Activated CD8-positive, alpha-beta memory T cell treated with anti-CD3 and anti-CD28 coated beads, Interleukin-2, amount 50 U/mL, for 48 hours (primary cell): ENCODE measurements around the gene ALK.

Source experiments
- DNase-seq: peaks from one replicate; pipeline ENCODE4 v3.0.0-alpha.2; 2020

Gene ALK

DNA sequence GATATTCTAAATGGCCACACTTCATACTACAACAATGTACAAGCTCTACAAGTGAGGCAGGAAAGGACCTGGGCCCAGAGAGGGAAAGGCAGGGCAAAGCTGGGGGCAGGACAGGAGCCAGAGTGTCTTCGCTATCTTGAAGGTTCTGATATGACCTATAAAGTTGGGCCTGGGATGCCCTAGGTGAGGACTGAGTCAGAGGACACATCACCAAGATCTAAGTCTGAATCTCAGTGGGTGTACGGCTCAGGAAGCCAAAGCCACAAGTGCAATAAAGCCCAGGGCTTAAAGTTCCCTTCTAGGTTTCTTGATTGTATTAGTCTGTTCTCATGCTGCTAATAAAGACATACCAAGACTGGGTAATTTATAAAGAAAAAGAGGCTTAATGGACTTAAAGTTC lies 219.1 kb downstream of the ALK start:
- DNase-seq: no peak

DNA sequence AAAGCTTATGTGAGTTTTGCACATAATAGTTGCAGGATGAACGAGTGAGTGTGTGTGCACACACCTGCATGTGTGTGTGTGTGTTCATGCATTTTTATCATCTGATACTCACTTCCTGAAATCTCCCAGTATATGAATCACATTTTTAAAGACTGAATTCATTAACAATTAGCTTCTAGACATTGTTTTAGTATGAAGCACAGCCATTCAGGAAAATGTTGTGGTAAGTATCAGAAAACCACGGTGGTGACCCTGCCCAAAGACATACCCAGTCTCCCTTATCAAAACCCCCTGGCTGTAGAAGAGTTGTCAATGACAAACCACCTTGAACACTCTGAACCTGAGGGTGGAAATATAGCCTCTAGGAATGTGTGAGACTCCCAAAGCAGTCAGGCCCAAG lies 220.8 kb downstream of the ALK start:
- no peak for DNase-seq

DNA sequence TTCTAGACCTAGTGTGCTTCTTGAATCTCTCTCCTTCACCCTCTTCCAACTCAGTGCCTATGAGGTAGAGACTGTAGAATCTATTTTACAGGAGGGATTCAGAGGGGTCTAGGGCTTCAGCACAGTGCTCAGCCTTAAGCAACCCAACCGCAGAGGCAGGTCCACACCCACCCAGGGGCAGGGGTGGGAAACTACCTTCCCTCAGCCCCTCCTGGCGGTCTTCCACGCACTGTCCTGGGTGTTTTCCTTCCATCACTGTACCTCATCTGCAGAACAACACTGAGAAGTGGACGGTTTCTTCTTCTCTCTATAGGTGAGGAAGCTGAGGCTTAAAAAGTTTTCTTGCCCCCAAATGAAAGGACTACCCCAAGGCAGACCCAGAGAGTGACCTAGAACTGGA lies 222.3 kb downstream of the ALK start:
- DNase-seq: no peak

DNA sequence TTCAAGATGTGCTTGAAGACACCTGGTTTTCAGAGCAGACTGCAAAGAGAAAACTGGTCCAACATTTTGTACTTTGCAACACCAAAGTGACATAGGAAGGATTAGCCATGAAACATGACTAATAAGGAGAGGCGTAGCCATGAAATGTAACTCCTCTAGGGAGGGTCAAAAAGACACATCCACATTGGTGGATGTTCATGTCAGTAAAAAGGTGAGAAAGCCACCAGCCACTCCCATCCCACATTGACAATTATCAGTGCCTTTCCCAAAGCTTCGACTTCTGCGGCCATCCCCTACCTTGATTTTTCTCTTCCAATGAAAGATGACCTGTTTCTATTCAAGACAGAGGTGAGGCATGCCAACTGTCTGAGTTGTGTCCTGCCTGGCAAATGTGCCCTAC lies 223.2 kb downstream of the ALK start:
- no peak for DNase-seq

DNA sequence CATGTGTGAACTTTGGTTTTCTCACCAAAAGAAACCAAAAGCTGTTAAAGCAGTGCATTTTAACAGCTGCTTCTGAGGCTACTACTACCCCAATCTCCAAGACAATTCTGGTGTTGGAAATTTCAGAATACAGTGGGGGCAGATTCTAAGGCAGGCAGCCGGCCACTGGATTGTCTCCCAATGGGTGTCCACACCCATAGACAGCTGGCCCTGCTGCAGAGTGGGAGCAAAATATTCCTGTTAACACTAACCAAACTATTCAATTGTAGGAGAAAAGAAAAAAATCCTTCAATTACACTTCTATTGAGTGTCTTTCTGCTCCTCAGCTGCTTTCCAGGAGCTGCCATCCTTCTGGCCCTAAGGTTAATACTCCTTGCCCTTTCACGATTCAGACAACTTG lies 223.7 kb downstream of the ALK start:
- DNase-seq: no peak

DNA sequence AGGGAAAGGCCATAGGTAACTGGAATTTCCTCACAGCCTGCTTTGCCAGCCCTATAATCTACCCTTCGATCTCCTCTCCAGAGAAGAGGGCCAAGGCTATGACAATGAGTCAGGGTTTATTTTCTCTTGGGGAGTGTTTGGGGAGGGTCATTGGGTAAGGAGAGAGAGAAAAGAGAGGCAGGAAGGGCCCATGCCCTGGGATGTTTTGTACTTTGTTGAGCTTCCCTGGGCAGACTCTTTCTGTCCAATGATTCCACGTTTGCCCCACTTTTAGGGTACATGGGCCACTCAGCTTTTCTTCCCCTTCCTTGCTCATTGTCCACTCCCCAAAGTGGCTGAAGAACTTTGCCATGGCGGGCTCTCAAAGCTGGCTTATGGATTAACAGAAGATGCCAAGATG lies 224.2 kb downstream of the ALK start:
- DNase-seq: no peak

DNA sequence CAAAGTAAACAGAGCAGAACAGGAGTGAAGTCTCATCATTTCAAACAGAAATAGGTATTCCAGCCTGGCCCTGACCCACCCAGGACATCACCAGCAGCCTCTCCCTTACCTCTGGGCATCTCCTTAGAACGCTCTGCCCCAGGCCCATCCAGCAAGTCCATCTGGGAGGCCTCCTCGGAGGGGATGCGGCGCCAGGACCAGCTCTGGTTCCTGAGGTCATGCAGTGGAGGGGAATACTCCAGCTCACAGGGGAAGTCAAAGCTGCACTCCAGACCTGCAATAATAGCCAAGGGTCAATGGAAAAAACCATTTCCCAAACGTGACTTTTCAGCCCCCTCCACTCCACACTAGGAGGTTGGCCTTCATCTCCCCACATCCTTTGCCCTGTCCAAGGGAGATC lies 226.6 kb downstream of the ALK start:
- DNase-seq: no peak

DNA sequence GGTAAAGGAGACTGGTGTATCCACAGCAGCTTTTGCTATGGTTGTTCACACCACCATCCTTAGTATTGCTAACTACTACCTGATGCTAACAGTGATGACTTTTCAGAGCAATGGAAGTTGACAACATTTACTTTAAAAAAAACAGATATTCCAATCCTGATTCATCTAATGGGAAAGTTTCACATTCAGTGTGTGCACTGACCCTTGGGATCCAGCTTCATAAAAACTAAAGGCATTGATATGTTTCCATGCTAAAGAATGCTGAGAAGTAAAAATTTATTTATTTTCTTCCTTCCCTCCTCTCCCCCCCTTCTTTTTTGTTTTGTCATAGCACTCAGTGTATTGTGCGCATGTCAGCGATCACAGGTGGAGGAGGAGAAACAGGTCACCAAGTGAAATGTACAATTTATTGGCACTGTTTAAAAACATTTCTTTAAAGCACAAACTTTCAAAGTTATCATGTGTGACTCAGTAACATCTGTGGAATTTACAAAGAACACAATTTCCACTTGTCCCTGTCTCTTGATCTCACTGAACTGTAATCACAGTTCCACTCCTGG lies 229.9 kb downstream of the ALK start:
- DNase-seq: no peak

DNA sequence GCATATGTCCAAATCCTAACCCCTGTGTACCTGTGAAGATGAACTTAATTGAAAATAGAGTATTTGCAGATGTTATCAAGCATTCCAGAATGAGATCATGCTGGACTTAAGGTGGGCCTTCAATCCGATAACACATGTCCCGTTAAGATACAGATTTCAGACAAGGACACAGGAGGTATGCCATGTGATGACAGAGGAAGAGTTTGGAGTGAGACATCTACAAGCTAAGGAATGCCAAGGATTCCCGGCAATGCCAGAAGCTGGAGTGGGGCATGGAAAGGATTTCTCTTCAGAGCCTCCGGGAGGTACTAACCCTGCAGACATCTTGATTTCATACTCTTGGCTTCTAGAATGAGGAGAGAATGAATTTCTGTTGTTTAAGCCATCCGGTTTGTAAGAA lies 231.7 kb downstream of the ALK start:
- no peak for DNase-seq

DNA sequence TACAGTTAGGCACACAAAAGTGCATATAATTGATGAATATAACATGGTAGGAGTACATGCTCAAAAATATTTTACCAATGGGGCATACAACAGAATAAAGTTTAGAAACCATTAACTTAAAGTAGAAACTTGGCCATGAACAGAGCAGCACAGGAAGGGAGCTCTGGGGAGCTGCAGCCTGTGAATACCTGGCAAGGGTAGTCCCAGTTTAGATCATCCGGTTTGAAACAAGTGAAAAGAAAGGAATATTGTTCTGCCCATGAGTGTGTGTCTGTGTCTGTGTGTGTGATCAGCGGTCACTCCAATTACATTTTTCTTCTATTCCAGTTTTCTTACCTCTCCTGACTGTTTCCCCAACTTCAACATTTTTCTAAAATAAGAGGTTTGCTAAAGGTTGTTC lies 233.0 kb downstream of the ALK start:
- no peak for DNase-seq

DNA sequence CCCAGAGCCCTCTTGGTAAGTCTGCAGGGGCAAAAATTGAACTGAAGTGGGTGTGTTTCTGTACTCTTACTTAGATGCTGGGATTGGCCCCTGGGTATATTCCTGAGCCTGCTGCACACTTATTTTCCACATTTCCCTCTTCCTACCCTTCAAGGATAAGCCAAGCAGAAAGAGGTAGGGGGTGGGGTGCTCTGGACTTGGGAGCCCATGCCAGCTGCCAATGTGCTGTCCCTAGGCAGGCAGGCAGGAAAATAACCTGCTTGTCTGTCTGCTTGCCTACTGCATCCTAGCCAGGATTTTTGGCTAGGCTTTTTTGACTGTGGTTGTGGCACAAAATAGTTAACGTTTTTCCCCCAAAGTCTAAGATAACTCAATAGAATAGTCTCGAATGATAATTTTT lies 234.3 kb downstream of the ALK start:
- DNase-seq: no peak

DNA sequence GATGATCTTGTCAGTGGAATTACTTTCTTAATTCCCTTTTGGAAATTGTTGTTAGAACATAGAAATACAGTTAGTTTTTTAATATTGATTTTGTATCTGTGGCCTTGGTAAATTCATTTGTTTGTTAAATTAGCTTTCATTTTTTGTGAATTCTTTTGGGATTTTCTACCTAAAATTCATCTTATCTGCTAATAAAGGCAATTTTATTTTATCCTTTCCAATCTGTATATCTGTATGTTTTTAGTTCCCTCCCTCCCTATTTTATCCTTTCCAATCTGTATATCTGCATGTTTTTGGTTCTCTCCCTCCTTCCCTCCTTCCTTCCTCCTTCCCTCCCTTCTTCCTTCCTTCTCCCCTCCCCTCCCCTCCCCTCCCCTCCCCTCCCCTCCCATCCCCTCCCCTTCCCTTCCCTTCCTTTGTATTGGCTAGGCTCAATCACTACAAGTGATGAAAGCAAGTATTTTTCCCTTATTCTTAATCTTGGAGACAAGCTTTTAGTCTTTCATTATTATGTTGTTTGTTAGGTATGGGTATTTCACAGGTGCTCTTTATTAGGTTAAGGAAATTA lies 244.4 kb downstream of the ALK start:
- no peak for DNase-seq

DNA sequence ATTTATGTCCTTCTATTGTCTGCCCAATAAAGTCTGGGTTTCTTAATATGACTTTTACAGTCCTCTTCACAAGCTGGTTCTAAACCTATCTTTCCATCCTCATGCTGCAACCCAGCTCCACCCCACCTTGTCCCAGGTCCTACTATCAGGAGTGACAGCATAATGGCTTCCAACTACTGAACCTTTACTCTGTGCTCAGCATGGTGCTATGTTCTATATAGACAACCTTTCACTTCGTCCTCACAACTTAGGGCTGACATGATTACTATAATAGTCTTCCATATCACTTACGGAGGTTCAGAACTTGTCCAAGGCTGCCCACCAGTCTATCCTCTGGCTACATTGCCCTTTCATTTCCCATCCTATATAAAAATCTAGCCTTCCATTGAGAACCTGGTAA lies 256.8 kb downstream of the ALK start:
- no peak for DNase-seq

DNA sequence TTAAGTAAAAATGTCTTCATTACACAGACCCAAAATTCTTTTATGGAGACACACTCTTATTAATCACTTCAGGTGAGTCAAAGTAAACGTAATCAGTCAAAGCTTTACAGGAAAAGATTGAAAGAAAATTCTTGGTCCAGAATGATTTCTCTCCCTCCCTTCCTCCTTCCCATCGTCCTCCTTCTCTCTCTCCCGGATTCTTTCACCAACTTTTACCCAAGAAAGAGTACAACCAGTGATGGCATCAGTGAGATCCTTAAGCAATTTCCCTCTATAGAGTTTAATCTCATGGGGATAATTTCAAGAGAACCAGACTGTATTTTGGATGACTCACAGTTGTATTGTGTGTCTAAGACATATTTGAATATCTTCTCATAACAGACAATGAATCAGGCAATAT lies 258.1 kb downstream of the ALK start:
- DNase-seq: no peak

DNA sequence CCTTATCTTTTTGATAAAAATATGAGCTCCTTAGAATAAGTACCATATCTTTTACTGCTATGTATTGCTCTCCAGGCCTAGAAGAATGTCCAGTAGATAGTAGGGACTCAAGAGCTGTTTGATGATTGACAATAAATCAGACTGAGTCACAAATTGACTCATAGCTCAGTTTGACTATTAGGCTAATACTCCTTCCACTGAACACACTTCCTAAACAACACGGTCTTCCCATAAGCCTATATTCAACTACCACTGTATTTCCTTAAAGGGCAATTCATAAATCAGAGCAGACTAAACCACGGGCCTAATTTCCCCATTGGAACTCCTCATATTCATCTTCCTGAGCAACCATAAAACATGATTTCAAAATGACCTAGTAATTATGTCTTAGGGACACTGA lies 258.5 kb downstream of the ALK start:
- DNase-seq: no peak

DNA sequence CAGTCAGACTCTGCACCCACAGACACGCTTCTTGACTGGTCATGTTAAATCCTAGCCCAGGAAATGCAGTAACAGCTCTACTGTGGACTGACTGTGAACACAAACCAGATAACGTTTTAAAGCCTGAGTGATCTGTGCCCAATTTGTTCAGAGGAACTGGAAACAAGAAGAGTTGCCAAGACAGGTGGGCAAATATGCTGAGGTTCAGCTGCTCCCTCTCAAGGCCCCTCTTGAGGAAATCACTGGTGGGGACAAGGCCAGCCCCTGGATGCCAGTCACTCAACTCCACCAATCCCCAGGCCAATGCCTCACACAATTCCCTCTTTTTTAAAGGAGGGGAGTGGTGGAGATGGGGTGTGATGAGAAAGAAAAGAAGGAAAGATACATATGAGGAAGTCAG lies 261.2 kb downstream of the ALK start:
- no peak for DNase-seq

DNA sequence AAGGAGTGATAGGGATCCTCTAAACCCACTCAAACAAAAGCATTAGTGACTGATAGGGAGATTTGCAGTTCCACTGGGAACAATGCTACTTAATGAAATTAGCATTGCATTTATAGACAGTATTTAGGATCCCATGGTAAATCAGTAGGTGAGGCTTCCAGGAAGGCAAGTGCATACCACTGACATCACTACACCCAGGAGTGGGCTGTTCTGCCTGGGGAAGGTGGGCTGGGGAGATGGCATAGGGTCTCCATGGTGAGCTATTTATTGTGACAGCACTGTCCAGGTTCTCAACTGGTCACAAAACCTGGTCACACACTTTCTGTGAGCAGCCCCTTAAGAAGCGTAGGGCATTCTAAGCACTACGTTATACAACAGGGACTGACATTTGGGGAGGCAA lies 262.2 kb downstream of the ALK start:
- DNase-seq: no peak

DNA sequence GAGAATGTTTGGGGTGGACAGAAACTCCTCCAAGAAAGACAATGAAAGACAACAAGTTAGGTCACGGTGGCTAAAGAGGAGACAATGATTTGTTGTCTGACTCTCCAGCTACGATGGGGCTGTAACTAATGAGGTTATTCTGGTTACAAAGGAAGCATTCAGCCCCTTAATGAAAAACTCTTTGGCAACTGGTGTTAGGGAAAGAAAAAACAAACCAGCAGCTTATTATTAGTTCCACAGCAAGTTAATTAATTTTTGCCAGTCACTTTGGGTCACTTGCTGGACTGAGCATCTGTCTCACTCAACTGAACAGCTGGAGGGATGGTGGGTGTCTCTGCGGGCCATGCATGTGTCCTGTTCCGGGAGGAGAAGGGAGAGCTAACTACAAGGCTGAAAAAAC lies 263.7 kb downstream of the ALK start:
- DNase-seq: no peak

DNA sequence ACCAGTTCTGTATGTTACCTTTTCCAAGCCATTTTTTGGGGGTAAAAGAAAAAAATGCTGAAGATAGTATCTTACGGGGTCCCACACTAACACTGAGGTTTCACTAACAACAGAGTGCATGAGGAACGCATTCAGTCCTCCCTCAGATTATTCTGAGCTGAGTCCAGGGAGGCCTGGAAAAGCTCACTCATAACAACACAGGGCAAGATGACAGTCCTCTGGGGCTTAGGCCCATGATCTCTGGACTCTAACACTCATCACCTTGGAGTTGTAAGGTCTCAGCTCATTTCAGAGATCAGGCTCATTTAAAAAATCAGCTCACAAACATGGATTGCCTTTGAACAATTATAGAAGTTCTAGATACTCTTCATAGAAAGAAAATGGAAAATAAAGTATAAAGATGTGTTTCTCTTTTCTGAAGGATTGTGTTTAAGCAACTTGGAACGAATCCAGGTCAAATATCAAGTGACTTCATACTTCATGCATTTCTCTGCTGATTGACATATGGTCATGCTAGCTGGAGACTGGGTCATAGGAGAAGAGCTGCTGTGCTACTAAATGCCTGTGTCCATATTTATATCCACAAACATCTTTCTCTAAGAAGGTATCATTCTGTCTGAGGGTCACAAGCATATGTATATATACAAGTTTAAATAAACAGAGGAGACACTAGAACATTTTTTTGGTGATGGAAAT lies 265.8 kb downstream of the ALK start:
- no peak for DNase-seq

DNA sequence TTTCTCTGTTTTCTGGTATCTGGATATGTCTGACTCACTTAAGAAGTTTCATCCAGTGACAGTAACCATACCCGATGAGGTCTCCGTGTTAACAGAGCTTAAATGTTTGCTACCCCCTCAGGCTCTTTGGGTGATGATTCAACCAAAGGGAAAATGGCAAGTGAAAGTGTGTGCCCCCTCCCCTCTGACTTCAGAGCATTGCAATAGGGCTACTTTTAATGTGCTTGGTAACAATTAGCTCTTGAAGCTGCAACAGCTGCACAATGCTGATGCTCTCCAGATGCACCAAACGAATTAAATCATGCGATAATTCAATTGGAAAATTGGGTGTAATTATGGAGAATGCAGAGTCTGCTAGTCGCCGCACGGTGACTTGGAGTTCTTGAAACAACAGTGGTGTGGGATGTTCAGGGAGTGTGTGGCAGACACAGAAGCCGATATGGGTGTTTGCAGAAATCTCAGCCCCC lies 270.7 kb downstream of the ALK start:
- DNase-seq: no peak

DNA sequence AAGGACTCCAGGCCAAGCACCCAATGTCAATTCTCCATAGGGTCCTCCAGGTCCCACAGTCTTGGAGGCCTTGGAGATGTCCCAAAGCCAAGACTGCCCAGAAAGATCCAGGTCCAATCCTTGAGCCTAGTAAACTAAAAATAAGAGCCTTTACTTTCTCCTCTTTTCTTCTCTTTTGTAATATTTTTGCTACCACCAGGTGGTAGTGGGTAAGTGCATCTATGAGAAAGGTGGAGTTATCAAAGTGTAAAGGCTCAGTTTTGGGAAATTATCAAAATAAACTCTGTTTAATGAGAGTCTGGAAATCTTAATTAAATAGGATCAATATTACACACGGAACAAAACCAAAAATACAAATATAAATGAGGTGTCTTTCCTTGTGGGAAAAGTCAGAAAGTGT lies 276.4 kb downstream of the ALK start:
- DNase-seq: no peak

DNA sequence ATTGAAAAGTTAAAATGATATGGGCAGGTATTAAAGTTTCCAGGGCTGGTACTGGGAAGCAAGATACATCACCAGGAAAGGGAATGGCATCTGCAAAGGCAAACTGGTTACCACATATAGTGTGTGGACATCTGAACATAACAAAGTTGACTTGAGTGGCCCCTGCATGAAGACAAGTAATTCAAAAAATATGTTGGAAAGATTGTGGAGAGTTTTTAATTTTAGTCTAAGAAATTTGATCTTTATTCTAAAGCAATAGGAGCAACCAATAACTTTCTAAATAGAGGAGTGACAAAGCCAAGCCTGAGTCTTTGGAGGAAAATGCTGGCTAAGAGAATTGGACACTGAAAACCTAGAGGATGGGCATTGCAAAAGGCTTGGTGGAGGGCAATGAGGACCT lies 278.2 kb downstream of the ALK start:
- DNase-seq: no peak

DNA sequence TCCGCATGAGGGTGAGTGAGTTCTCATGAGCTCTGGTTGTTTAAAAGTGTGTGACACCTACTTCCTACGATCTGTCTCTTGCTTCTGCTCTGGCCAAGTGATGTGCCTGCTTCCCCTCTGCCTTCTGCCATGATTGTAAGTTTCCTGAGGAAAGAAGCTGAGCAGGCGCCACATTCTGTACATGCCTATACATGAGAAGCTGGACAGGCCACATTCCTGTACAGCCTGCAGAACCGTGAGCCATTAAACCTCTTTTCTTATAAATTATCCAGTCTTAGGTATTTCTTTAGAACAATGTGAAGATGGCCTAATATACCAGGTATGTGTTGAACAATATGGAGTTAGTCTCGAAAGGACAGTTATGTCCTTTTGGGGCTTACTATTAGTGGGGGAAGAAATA lies 281.0 kb downstream of the ALK start:
- DNase-seq: no peak

DNA sequence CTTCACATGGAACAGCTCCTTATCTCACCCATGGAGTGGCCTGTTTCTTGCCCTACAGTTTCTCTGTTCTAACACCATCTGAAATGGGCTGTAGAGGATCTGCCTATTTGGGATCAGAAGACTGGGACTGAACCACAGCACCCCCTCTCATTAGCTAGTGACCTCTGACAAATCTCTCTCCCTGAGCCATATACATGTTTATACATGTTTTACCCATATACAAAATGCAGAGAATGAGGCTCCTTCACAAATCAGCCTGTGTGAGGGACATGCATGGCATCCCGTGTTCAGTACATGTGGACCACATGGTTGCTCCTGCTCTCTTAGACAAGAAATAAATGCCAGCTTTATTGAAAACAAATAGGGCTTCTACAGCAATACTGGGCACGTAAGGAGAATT lies 282.7 kb downstream of the ALK start:
- DNase-seq: no peak

DNA sequence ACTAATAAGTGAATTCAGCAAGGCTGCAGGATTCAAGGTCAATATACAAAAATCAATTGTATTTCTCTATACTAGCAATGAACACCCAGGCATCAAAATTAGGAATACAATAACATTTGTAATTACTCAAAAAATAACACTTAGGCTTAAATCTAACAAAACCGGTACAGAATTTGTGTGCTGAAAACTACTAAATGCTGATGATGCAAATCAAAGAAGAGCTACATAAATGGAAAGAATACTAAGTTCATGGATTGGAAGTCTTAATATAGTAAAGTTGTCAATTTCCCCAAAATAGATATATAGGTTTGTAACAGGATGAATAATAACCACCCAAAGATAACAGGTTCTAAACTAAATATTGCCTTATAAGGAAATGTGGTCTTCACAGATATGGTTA lies 286.5 kb downstream of the ALK start:
- DNase-seq: no peak
